Ascending aorta (tissue), 2 donors: ENCODE data around the gene FBXO33. TPM values are rescaled to one million over a fixed set of nuclear protein-coding genes. Genes with fewer than 3 reads are reported as not detected.

Source experiments
- DNase-seq, 2 donors: peaks; one replicate each; pipeline ENCODE4 v3.0.0-alpha.2; 2019; ENCODE audit warnings: low spot score in 2 of 2
- H3K27ac ChIP-seq, 2 donors: fragments of 200-600 bp; sonication (generic); one replicate each; pipeline ENCODE4 v1.5.1; 2016 to 2017; ENCODE audit warnings: mild to moderate bottlenecking in 1 of 2
- H3K27me3 ChIP-seq: fragments of 200-600 bp; sonication (generic); one replicate; pipeline ENCODE4 v1.5.1; 2017
- H3K36me3 ChIP-seq, 2 donors: fragments of 200-600 bp; sonication (generic); one replicate each; pipeline ENCODE4 v1.5.1; 2016
- H3K4me1 ChIP-seq, 2 donors: fragments of 200-600 bp; sonication (generic); one replicate each; pipeline ENCODE4 v1.5.1; 2016 to 2017; ENCODE audit warnings: mild to moderate bottlenecking in 1 of 2
- H3K4me3 ChIP-seq, 2 donors: fragments of 200-600 bp; sonication (generic); one replicate each; pipeline ENCODE4 v1.5.1; 2016 to 2017; ENCODE audit warnings: mild to moderate bottlenecking in 1 of 2
- H3K9me3 ChIP-seq, 2 donors: fragments of 200-600 bp; sonication (generic); one replicate each; pipeline ENCODE4 v1.5.1; 2016
- CTCF ChIP-seq, 3 experiments: fragments of 200-600 bp in 2 of 3; fragments of 450-650 bp in 1 of 3; sonication (generic) in 2 of 3; IDR thresholded peaks; one replicate each; pipeline ENCODE4 v1.5.1; 2016 to 2019; ENCODE audit warnings: antibody characterized with exemption in 3 of 3, mild to moderate bottlenecking in 1 of 3, moderate library complexity in 1 of 3
- intact Hi-C: fragments of 100-400 bp; cut with DNase I; formaldehyde crosslinking; loops from one replicate; pipeline ENCODE4 v1.15.1; 2023
- total RNA-seq: library from RNA; depleted of rRNA; stranded (reverse); fragments of >200 nt; gene quantifications from one replicate; pipeline ENCODE4 v1.1.0, GENCODE V29; 2016

Gene FBXO33
- total RNA-seq, 1 donor from 2014 or later = 14.5 TPM

- Histone ChIP-seq H3K4me1 (no peaks in the 10 kb centered on the region), H3K27ac (no peak overlapping the region), H3K27me3 (no peaks in the 10 kb centered on the region), H3K4me3 (no peak overlapping the region), H3K36me3 (no peaks in the 10 kb centered on the region), H3K9me3 (no peaks in the 10 kb centered on the region)
- TF ChIP-seq CTCF (IDR thresholded peaks at IDR 0.05) = no peak
- DNase-seq = no peak
- intact Hi-C loops = no loop called here
These were observed 15.0 kb upstream of the FBXO33 start for GRCh38 chr14:39447175-39447661.

DNA sequence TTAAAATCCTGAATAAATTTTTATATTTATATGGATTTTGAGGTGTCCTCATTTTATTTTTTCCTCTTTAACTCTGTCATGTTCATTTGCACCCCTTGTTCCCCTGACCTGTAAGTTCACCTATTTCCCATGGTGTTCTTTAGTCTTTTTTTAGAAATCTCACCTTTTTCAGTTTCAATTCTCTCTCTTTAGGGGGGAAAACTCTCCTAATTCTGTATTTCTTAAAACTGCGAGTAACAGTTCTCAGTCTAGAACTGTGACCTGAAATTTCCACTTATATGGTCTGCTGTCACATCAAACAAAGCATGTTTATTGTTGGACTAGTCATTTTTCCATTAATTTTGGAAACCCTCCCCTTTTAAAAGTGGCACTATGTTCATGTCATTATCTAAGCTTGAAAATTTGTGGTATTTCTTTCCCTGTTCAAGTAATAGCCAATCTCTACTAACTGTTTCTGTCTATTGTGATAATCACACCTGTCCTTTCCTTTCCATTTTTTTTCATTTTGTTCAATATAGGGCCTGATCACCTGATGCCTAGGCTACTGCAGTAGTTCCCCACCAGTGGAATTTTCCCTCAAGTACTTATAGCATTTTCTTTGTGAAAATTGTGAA, 14.0 kb upstream of the FBXO33 start:
- Histone ChIP-seq H3K36me3 (no peaks in the 10 kb centered on the region), H3K4me3 (no peak overlapping the region), H3K4me1 (no peaks in the 10 kb centered on the region), H3K9me3 (no peaks in the 10 kb centered on the region), H3K27ac (no peak overlapping the region), H3K27me3 (no peaks in the 10 kb centered on the region)
- intact Hi-C loops = no loop called here
- no peak for DNase-seq
- no peak for TF ChIP-seq CTCF (IDR thresholded peaks at IDR 0.05)

- no peak for DNase-seq
- H3K27me3 ChIP-seq = no peaks in the 10 kb centered on the region
- H3K27ac ChIP-seq = no peak overlapping the region
- H3K36me3 ChIP-seq = no peaks in the 10 kb centered on the region
- no peaks in the 10 kb centered on the region for H3K4me1 ChIP-seq
- H3K4me3 ChIP-seq = no peak overlapping the region
- no peaks in the 10 kb centered on the region for H3K9me3 ChIP-seq
- intact Hi-C loops = no loop called here
- TF ChIP-seq CTCF (IDR thresholded peaks at IDR 0.05) = no peak
These were observed 10.1 kb upstream of the FBXO33 start for GRCh38 chr14:39442293-39442692.

- DNase-seq = no peak
- Histone ChIP-seq H3K4me3 (no peak overlapping the region), H3K36me3 (no peaks in the 10 kb centered on the region), H3K27me3 (no peaks in the 10 kb centered on the region), H3K27ac (no peak overlapping the region), H3K9me3 (no peaks in the 10 kb centered on the region), H3K4me1 (no peaks in the 10 kb centered on the region)
- no peak for TF ChIP-seq CTCF (IDR thresholded peaks at IDR 0.05)
- intact Hi-C loops = no loop called here
These were observed 9.6 kb upstream of the FBXO33 start for GRCh38 chr14:39441805-39442204.

- Histone ChIP-seq H3K4me1 (no peaks in the 10 kb centered on the region), H3K27me3 (no peaks in the 10 kb centered on the region), H3K27ac (no peak overlapping the region), H3K9me3 (no peaks in the 10 kb centered on the region), H3K36me3 (no peaks in the 10 kb centered on the region), H3K4me3 (no peak overlapping the region)
- no peak for TF ChIP-seq CTCF (IDR thresholded peaks at IDR 0.05)
- intact Hi-C loops = no loop called here
- DNase-seq = no peak
These were observed 8.7 kb upstream of the FBXO33 start for GRCh38 chr14:39440975-39441374.

- Histone ChIP-seq H3K27me3 (no peaks in the 10 kb centered on the region), H3K4me1 (peaks cover 0 to 7% of the 10 kb centered on the region in 2 donors), H3K27ac (no peak overlapping the region), H3K36me3 (no peaks in the 10 kb centered on the region), H3K9me3 (no peaks in the 10 kb centered on the region), H3K4me3 (no peak overlapping the region)
- no peak for TF ChIP-seq CTCF (IDR thresholded peaks at IDR 0.05)
- no peak for DNase-seq
- intact Hi-C loops = no loop called here
These were observed 3.0 kb upstream of the FBXO33 start for GRCh38 chr14:39435241-39435640.
